Neural cell (in vitro differentiated cells): ENCODE measurements around the gene PPL. TPM values are rescaled to one million over a fixed set of nuclear protein-coding genes. Genes with fewer than 3 reads are reported as not detected.
"Not testable (repeated sequence)": the region's sequence is repeated elsewhere in the genome, so short reads cannot be mapped to it uniquely, and the experiment has no call there.

Experiments
- H2AFZ ChIP-seq: fragments of 200-600, 300-800 bp; sonication (generic), shearing (Covaris generic); 2 replicates; pipeline ENCODE4 v1.6.0; 2014; ENCODE audit warnings: low read depth, mild to moderate bottlenecking, antibody characterized with exemption, low read length, moderate library complexity
- H3F3A ChIP-seq: fragments of 200-600 bp; shearing (Covaris generic); 2 replicates; pipeline ENCODE4 v1.6.1; 2016; ENCODE audit warnings: mild to moderate bottlenecking, moderate library complexity, mixed read lengths, antibody characterized with exemption, low read length; ENCODE audit not compliant: insufficient read depth, poor library complexity, severe bottlenecking
- H3K27ac ChIP-seq: fragments of 200-600, 300-800 bp; sonication (generic), shearing (Covaris generic); 2 replicates; pipeline ENCODE4 v1.5.1; 2014; ENCODE audit warnings: mild to moderate bottlenecking, low read length, moderate library complexity
- H3K27me3 ChIP-seq: fragments of 300-800, 200-600 bp; sonication (generic), shearing (Covaris generic); 2 replicates; pipeline ENCODE4 v1.6.0; 2014; ENCODE audit warnings: mild to moderate bottlenecking, low read depth, low read length, moderate library complexity; ENCODE audit not compliant: insufficient read depth
- H3K36me3 ChIP-seq: fragments of 300-800, 200-600 bp; sonication (generic), shearing (Covaris generic); 2 replicates; pipeline ENCODE4 v1.5.1; 2014; ENCODE audit warnings: mild to moderate bottlenecking, antibody characterized with exemption, low read length, moderate library complexity; ENCODE audit not compliant: insufficient read depth
- H3K4me2 ChIP-seq: fragments of 300-800, 200-600 bp; sonication (generic), shearing (Covaris generic); 2 replicates; pipeline ENCODE4 v1.6.0; 2014; ENCODE audit warnings: mild to moderate bottlenecking, low read length
- H3K4me3 ChIP-seq: fragments of 300-800, 200-600 bp; sonication (generic), shearing (Covaris generic); 2 replicates; pipeline ENCODE4 v1.5.1; 2014; ENCODE audit warnings: mild to moderate bottlenecking, low read length, moderate library complexity
- H3K79me2 ChIP-seq: fragments of 200-600 bp; shearing (Covaris generic); replicated peaks from 2 replicates; pipeline ENCODE4 v1.6.0; 2014; ENCODE audit warnings: mild to moderate bottlenecking, low read length, moderate library complexity; ENCODE audit not compliant: insufficient read depth
- H3K9ac ChIP-seq: fragments of 300-800, 200-600 bp; sonication (generic), shearing (Covaris generic); 2 replicates; pipeline ENCODE4 v1.6.1; 2016; ENCODE audit warnings: mild to moderate bottlenecking, low read length, mixed read lengths
- H3K9me2 ChIP-seq: fragments of 200-600 bp; shearing (Covaris generic); 2 replicates; pipeline ENCODE4 v1.6.1; 2016; ENCODE audit warnings: mild to moderate bottlenecking, low read length, mixed read lengths; ENCODE audit not compliant: insufficient read depth
- H3K9me3 ChIP-seq: fragments of 200-600, 300-800 bp; sonication (generic), shearing (Covaris generic); 2 replicates; pipeline ENCODE4 v1.6.1; 2016; ENCODE audit warnings: mild to moderate bottlenecking, mixed run types, low read length, moderate library complexity, mixed read lengths
- H4K20me1 ChIP-seq: fragments of 200-600 bp; shearing (Covaris generic); 2 replicates; pipeline ENCODE4 v1.6.1; 2016; ENCODE audit warnings: mild to moderate bottlenecking, mixed run types; ENCODE audit not compliant: insufficient read depth
- EP300 ChIP-seq: fragments of 450-650 bp; conservative IDR thresholded peaks from 2 replicates; pipeline ENCODE4 v1.6.1; 2014; ENCODE audit warnings: antibody characterized with exemption, mild to moderate bottlenecking, moderate library complexity; ENCODE audit not compliant: poor library complexity, severe bottlenecking
- EZH2 ChIP-seq: fragments of 200-600, 300-800 bp; shearing (Covaris generic), sonication (generic); IDR thresholded peaks from 2 replicates; pipeline ENCODE4 v1.6.1; 2014; ENCODE audit warnings: antibody characterized with exemption, low read length, borderline replicate concordance, mild to moderate bottlenecking; ENCODE audit not compliant: insufficient read depth, poor library complexity, severe bottlenecking
- MXI1 ChIP-seq: fragments of 450-650 bp; conservative IDR thresholded peaks from 2 replicates; pipeline ENCODE4 v1.6.1; 2014; ENCODE audit warnings: antibody characterized with exemption, mild to moderate bottlenecking; ENCODE audit not compliant: poor library complexity, severe bottlenecking
- POLR2AphosphoS5 ChIP-seq: IDR thresholded peaks from 2 replicates; pipeline ENCODE4 v1.6.1; 2012
- RAD21 ChIP-seq: fragments of 450-650 bp; conservative IDR thresholded peaks from 2 replicates; pipeline ENCODE4 v1.6.1; 2014; ENCODE audit warnings: antibody characterized with exemption, mild to moderate bottlenecking, moderate library complexity
- SMC3 ChIP-seq: fragments of 450-650 bp; conservative IDR thresholded peaks from 2 replicates; pipeline ENCODE4 v1.6.1; 2014; ENCODE audit warnings: antibody characterized with exemption, mild to moderate bottlenecking, moderate library complexity; ENCODE audit not compliant: poor library complexity
- TAF1 ChIP-seq: IDR thresholded peaks from 2 replicates; pipeline ENCODE4 v1.6.1; 2012; ENCODE audit warnings: low read depth
- polyA plus RNA-seq: library from polyadenylated mRNA; depleted of rRNA; stranded (reverse); fragments of >200 nt; gene quantifications from 2 replicates; pipeline ENCODE4 v1.2.3, GENCODE V29; 2014
- TF ChIP-seq, protein P1 (sequence below): fragments of 450-650 bp; IDR thresholded peaks from 2 replicates; pipeline ENCODE4 v1.5.1; 2014; ENCODE audit warnings: antibody characterized with exemption, mild to moderate bottlenecking, moderate library complexity; ENCODE audit not compliant: poor library complexity, severe bottlenecking
- TF ChIP-seq, protein P2 (sequence below): IDR thresholded peaks from 2 replicates; pipeline ENCODE4 v1.6.1; 2012; ENCODE audit warnings: borderline replicate concordance

Gene PPL
- polyA plus RNA-seq, 1 donor from 2014 or later: 0.81 TPM

DNA sequence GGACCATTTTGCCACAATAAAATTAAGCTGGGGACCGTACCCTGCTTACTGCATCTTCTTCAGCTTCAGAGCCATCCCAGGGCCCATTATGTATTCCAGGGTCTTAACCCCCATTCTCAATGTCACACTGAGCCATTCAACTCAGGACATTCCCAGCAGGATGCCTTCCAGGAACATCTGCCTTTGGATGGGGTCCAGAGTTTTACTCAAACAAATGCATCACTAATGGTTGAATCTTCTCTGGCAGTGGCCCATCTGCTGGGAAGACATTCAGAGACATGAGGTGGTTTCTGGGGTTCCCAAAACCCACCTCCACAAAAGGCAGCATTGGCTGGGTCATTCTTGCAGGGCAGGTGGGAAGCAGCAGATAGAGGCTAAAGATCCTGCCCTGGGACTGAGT, 17.8 kb upstream of the PPL start:
- no peaks in the 10 kb centered on the region for H3K36me3 ChIP-seq
- H3K27ac ChIP-seq: no peak overlapping the region

DNA sequence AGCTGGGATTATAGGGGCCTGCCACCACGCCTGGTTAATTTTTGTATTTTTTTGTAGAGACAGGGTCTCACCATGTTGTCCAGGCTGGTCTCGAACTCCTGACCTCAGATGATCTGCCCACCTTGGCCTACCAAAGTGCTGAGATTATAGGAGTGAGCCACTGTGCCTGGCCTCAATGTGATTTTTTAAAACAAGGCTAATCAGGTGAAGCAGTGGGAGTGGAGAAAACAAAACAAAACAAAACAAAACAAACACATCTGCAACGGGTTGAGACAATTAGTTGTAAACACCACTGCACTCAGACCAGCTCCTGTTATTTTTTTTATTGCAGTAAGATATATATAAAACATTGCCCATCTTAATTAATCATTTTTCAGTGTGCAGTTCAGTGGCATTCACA, 14.6 kb upstream of the PPL start:
- H3K4me3 ChIP-seq, H3F3A ChIP-seq, H3K9ac ChIP-seq, H3K9me2 ChIP-seq, H3K9me3 ChIP-seq, H3K4me2 ChIP-seq, H3K79me2 ChIP-seq, H3K27me3 ChIP-seq, H3K36me3 ChIP-seq, H3K27ac ChIP-seq, H4K20me1 ChIP-seq, H2AFZ ChIP-seq: not testable (repeated sequence)

More for the DNA sequence above, 17.8 kb upstream of the PPL start:
- H2AFZ ChIP-seq: no peak overlapping the region
- no peak overlapping the region for H3K4me2 ChIP-seq
- peaks cover 13% of the 10 kb centered on the region for H3K27me3 ChIP-seq
- H3F3A ChIP-seq: no peaks in the 10 kb centered on the region
- H3K4me3 ChIP-seq: no peak overlapping the region
- H3K9me2 ChIP-seq: no peaks in the 10 kb centered on the region
- no peaks in the 10 kb centered on the region for H3K79me2 ChIP-seq
- H4K20me1 ChIP-seq: no peaks in the 10 kb centered on the region
- H3K9ac ChIP-seq: no peak overlapping the region
- no peaks in the 10 kb centered on the region for H3K9me3 ChIP-seq
- TF ChIP-seq, protein P1, sequence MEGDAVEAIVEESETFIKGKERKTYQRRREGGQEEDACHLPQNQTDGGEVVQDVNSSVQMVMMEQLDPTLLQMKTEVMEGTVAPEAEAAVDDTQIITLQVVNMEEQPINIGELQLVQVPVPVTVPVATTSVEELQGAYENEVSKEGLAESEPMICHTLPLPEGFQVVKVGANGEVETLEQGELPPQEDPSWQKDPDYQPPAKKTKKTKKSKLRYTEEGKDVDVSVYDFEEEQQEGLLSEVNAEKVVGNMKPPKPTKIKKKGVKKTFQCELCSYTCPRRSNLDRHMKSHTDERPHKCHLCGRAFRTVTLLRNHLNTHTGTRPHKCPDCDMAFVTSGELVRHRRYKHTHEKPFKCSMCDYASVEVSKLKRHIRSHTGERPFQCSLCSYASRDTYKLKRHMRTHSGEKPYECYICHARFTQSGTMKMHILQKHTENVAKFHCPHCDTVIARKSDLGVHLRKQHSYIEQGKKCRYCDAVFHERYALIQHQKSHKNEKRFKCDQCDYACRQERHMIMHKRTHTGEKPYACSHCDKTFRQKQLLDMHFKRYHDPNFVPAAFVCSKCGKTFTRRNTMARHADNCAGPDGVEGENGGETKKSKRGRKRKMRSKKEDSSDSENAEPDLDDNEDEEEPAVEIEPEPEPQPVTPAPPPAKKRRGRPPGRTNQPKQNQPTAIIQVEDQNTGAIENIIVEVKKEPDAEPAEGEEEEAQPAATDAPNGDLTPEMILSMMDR: no peak
- TF ChIP-seq MXI1 (no peak), RAD21 (no peak), EP300 (no peak), POLR2AphosphoS5 (no peak), TAF1 (no peak)
- TF ChIP-seq, protein P2, sequence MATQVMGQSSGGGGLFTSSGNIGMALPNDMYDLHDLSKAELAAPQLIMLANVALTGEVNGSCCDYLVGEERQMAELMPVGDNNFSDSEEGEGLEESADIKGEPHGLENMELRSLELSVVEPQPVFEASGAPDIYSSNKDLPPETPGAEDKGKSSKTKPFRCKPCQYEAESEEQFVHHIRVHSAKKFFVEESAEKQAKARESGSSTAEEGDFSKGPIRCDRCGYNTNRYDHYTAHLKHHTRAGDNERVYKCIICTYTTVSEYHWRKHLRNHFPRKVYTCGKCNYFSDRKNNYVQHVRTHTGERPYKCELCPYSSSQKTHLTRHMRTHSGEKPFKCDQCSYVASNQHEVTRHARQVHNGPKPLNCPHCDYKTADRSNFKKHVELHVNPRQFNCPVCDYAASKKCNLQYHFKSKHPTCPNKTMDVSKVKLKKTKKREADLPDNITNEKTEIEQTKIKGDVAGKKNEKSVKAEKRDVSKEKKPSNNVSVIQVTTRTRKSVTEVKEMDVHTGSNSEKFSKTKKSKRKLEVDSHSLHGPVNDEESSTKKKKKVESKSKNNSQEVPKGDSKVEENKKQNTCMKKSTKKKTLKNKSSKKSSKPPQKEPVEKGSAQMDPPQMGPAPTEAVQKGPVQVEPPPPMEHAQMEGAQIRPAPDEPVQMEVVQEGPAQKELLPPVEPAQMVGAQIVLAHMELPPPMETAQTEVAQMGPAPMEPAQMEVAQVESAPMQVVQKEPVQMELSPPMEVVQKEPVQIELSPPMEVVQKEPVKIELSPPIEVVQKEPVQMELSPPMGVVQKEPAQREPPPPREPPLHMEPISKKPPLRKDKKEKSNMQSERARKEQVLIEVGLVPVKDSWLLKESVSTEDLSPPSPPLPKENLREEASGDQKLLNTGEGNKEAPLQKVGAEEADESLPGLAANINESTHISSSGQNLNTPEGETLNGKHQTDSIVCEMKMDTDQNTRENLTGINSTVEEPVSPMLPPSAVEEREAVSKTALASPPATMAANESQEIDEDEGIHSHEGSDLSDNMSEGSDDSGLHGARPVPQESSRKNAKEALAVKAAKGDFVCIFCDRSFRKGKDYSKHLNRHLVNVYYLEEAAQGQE: no peak

DNA sequence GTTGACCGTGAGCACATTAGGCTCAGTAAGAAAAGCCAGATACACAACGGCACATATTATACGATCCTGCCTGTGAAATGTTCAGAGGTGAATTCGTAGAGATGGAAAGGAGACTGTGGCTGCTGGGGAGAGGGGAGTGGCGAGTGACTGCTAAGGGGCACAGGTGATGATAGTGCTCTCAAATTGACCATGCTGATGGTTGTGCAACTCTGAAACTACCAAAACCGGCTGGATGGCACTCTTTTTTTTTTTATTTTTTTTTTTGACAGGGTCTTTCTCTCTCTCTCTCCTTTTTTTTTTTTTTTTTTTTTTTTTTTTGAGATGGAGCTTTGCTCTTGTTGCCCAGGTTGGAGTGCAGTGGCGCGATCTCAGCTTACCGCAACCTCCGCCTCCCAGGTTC, 13.0 kb upstream of the PPL start:
- H3K4me2 ChIP-seq: no peak overlapping the region
- H3K79me2 ChIP-seq: no peaks in the 10 kb centered on the region
- H3K9ac ChIP-seq: no peak overlapping the region
- no peaks in the 10 kb centered on the region for H3K36me3 ChIP-seq
- H2AFZ ChIP-seq: no peak overlapping the region
- no peaks in the 10 kb centered on the region for H3F3A ChIP-seq
- no peaks in the 10 kb centered on the region for H3K9me2 ChIP-seq
- no peaks in the 10 kb centered on the region for H4K20me1 ChIP-seq
- TF ChIP-seq MXI1 (no peak), POLR2AphosphoS5 (no peak), RAD21 (no peak), SMC3 (no peak), EP300 (no peak), EZH2 (no peak), TAF1 (no peak)
- TF ChIP-seq, protein P1: no peak
- TF ChIP-seq, protein P2: no peak
- H3K9me3 ChIP-seq: no peaks in the 10 kb centered on the region
- H3K4me3 ChIP-seq: no peak overlapping the region
- H3K27ac ChIP-seq: no peak overlapping the region
- no peaks in the 10 kb centered on the region for H3K27me3 ChIP-seq
